ENCODE results near the gene NHP2. TPM values are rescaled to one million over a fixed set of nuclear protein-coding genes. Genes with fewer than 3 reads are reported as not detected.

The NHP2 gene
- total RNA-seq, 1 experiment from 2014 or later = 263 TPM

DNA sequence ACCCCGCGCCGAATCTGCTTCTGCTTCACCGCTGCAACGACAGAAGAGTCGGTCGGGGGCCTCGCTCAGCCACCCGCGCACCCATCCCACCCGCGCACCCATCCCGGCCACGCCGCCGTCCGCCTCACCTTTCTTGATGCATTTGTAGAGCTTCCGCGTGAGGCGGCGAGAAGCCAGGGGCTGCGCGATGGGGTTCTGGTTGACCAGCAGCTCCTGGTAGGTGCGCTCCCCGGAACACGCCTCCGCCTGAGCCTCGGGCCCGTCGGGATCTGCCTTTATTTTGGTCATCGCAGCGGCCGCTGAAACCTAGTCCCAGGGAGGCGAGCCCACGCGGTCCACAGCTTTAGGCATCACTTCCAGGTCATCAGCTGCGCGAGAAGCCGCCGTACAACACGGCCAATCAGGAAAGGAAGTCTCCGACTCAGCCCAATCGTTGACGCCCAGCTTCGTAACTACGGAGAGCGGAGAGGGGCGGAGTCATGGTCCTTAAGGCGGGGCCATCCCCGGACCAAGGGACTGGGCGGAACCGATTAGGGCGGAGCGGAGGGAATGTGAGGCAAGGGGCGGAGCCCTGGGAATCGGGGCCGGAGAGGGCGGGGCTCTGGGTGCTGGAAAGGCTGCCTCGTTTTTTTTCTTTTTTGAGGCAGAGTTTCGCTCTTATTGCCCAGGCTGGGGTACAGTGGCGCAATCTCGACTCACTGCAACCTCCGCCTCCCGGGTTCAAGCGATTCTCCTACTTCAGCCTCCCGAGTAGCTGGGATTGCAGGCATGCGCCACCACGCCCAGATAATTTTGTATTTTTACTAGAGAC lies at the start of gene NHP2 (continued):
- no peak for TF ChIP-seq ZNF416 (CRISPR knock-in tag; IDR thresholded peaks at IDR 0.05)
- no peak for TF ChIP-seq RELA (CRISPR knock-in tag; IDR thresholded peaks at IDR 0.05; ENCODE audit: borderline replicate concordance)
- TF ChIP-seq, protein P1, sequence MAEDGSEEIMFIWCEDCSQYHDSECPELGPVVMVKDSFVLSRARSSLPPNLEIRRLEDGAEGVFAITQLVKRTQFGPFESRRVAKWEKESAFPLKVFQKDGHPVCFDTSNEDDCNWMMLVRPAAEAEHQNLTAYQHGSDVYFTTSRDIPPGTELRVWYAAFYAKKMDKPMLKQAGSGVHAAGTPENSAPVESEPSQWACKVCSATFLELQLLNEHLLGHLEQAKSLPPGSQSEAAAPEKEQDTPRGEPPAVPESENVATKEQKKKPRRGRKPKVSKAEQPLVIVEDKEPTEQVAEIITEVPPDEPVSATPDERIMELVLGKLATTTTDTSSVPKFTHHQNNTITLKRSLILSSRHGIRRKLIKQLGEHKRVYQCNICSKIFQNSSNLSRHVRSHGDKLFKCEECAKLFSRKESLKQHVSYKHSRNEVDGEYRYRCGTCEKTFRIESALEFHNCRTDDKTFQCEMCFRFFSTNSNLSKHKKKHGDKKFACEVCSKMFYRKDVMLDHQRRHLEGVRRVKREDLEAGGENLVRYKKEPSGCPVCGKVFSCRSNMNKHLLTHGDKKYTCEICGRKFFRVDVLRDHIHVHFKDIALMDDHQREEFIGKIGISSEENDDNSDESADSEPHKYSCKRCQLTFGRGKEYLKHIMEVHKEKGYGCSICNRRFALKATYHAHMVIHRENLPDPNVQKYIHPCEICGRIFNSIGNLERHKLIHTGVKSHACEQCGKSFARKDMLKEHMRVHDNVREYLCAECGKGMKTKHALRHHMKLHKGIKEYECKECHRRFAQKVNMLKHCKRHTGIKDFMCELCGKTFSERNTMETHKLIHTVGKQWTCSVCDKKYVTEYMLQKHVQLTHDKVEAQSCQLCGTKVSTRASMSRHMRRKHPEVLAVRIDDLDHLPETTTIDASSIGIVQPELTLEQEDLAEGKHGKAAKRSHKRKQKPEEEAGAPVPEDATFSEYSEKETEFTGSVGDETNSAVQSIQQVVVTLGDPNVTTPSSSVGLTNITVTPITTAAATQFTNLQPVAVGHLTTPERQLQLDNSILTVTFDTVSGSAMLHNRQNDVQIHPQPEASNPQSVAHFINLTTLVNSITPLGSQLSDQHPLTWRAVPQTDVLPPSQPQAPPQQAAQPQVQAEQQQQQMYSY (CRISPR knock-in tag; IDR thresholded peaks at IDR 0.05) = no peak
- TF ChIP-seq, protein P2, sequence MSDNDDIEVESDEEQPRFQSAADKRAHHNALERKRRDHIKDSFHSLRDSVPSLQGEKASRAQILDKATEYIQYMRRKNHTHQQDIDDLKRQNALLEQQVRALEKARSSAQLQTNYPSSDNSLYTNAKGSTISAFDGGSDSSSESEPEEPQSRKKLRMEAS (CRISPR knock-in tag; IDR thresholded peaks at IDR 0.05) = peak; percentile 93
- TF ChIP-seq ZNF671 (CRISPR knock-in tag; IDR thresholded peaks at IDR 0.05) = no peak
- TF ChIP-seq TEAD4 (CRISPR knock-in tag; IDR thresholded peaks at IDR 0.05) = no peak
- TF ChIP-seq GTF2I (CRISPR knock-in tag; conservative IDR thresholded peaks at IDR 0.05) = no peak
- TF ChIP-seq PRRX2 (CRISPR knock-in tag; IDR thresholded peaks at IDR 0.05) = no peak
- no peak for TF ChIP-seq ELF4 (CRISPR knock-in tag; IDR thresholded peaks at IDR 0.05; ENCODE audit: low read depth)
- TF ChIP-seq GRHL2 (CRISPR knock-in tag; IDR thresholded peaks at IDR 0.05; ENCODE audit: insufficient replicate concordance, severe bottlenecking) = no peak
- TF ChIP-seq CREM (CRISPR knock-in tag; IDR thresholded peaks at IDR 0.05) = peak; percentile 95
- TF ChIP-seq ZNF396 (CRISPR knock-in tag; IDR thresholded peaks at IDR 0.05; ENCODE audit: borderline replicate concordance) = no peak
- peak; percentile 96 for TF ChIP-seq FOXK1 (CRISPR knock-in tag; IDR thresholded peaks at IDR 0.05)
- no peak for TF ChIP-seq SOX15 (CRISPR knock-in tag; IDR thresholded peaks at IDR 0.05)
- TF ChIP-seq, protein P3, sequence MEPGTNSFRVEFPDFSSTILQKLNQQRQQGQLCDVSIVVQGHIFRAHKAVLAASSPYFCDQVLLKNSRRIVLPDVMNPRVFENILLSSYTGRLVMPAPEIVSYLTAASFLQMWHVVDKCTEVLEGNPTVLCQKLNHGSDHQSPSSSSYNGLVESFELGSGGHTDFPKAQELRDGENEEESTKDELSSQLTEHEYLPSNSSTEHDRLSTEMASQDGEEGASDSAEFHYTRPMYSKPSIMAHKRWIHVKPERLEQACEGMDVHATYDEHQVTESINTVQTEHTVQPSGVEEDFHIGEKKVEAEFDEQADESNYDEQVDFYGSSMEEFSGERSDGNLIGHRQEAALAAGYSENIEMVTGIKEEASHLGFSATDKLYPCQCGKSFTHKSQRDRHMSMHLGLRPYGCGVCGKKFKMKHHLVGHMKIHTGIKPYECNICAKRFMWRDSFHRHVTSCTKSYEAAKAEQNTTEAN (CRISPR knock-in tag; IDR thresholded peaks at IDR 0.05) = 0 out of 2 replicates have a peak, but pooled peaks have one; percentile 64
- TF ChIP-seq, protein P4, sequence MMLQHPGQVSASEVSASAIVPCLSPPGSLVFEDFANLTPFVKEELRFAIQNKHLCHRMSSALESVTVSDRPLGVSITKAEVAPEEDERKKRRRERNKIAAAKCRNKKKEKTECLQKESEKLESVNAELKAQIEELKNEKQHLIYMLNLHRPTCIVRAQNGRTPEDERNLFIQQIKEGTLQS (CRISPR knock-in tag; conservative IDR thresholded peaks at IDR 0.05) = no peak
- no peak for TF ChIP-seq ZNF219 (CRISPR knock-in tag; IDR thresholded peaks at IDR 0.05; ENCODE audit: borderline replicate concordance)
- TF ChIP-seq, protein P5, sequence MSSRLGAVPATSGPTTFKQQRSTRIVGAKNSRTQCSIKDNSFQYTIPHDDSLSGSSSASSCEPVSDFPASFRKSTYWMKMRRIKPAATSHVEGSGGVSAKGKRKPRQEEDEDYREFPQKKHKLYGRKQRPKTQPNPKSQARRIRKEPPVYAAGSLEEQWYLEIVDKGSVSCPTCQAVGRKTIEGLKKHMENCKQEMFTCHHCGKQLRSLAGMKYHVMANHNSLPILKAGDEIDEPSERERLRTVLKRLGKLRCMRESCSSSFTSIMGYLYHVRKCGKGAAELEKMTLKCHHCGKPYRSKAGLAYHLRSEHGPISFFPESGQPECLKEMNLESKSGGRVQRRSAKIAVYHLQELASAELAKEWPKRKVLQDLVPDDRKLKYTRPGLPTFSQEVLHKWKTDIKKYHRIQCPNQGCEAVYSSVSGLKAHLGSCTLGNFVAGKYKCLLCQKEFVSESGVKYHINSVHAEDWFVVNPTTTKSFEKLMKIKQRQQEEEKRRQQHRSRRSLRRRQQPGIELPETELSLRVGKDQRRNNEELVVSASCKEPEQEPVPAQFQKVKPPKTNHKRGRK (CRISPR knock-in tag; IDR thresholded peaks at IDR 0.05; ENCODE audit: borderline replicate concordance) = no peak
- TF ChIP-seq ZNF138 (CRISPR knock-in tag; conservative IDR thresholded peaks at IDR 0.05) = no peak
- TF ChIP-seq ZNF121 (CRISPR knock-in tag; IDR thresholded peaks at IDR 0.05) = no peak
- no peak for TF ChIP-seq CBFB (CRISPR knock-in tag; IDR thresholded peaks at IDR 0.05; ENCODE audit: low read depth)
- TF ChIP-seq, protein P6, sequence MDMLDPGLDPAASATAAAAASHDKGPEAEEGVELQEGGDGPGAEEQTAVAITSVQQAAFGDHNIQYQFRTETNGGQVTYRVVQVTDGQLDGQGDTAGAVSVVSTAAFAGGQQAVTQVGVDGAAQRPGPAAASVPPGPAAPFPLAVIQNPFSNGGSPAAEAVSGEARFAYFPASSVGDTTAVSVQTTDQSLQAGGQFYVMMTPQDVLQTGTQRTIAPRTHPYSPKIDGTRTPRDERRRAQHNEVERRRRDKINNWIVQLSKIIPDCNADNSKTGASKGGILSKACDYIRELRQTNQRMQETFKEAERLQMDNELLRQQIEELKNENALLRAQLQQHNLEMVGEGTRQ (CRISPR knock-in tag; IDR thresholded peaks at IDR 0.05) = peak; percentile 51; the same call in 1 of the 2 replicates
- no peak for TF ChIP-seq EMX1 (CRISPR knock-in tag; IDR thresholded peaks at IDR 0.05)
- TF ChIP-seq, protein P7, sequence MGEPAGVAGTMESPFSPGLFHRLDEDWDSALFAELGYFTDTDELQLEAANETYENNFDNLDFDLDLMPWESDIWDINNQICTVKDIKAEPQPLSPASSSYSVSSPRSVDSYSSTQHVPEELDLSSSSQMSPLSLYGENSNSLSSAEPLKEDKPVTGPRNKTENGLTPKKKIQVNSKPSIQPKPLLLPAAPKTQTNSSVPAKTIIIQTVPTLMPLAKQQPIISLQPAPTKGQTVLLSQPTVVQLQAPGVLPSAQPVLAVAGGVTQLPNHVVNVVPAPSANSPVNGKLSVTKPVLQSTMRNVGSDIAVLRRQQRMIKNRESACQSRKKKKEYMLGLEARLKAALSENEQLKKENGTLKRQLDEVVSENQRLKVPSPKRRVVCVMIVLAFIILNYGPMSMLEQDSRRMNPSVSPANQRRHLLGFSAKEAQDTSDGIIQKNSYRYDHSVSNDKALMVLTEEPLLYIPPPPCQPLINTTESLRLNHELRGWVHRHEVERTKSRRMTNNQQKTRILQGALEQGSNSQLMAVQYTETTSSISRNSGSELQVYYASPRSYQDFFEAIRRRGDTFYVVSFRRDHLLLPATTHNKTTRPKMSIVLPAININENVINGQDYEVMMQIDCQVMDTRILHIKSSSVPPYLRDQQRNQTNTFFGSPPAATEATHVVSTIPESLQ (CRISPR knock-in tag; IDR thresholded peaks at IDR 0.05) = no peak
- peak; percentile 80 for TF ChIP-seq NFYB (CRISPR knock-in tag; conservative IDR thresholded peaks at IDR 0.05; ENCODE audit: low read depth)
- TF ChIP-seq, protein P8, sequence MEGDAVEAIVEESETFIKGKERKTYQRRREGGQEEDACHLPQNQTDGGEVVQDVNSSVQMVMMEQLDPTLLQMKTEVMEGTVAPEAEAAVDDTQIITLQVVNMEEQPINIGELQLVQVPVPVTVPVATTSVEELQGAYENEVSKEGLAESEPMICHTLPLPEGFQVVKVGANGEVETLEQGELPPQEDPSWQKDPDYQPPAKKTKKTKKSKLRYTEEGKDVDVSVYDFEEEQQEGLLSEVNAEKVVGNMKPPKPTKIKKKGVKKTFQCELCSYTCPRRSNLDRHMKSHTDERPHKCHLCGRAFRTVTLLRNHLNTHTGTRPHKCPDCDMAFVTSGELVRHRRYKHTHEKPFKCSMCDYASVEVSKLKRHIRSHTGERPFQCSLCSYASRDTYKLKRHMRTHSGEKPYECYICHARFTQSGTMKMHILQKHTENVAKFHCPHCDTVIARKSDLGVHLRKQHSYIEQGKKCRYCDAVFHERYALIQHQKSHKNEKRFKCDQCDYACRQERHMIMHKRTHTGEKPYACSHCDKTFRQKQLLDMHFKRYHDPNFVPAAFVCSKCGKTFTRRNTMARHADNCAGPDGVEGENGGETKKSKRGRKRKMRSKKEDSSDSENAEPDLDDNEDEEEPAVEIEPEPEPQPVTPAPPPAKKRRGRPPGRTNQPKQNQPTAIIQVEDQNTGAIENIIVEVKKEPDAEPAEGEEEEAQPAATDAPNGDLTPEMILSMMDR (IDR thresholded peaks at IDR 0.05) = no peak
- TF ChIP-seq, protein P9, sequence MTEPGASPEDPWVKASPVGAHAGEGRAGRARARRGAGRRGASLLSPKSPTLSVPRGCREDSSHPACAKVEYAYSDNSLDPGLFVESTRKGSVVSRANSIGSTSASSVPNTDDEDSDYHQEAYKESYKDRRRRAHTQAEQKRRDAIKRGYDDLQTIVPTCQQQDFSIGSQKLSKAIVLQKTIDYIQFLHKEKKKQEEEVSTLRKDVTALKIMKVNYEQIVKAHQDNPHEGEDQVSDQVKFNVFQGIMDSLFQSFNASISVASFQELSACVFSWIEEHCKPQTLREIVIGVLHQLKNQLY (CRISPR knock-in tag; IDR thresholded peaks at IDR 0.05) = no peak
- TF ChIP-seq SP1 (CRISPR knock-in tag; conservative IDR thresholded peaks at IDR 0.05) = peak; percentile 99
